Nephron (organoid): ENCODE data around the gene SCTR.

Experiments
- H3K27ac Mint-ChIP-seq, 3 experiments: 2 replicates each; pipeline ENCODE4 v1.8.0; 2020; ENCODE audit warnings: mixed read lengths in 3 of 3, mild to moderate bottlenecking in 2 of 3, moderate library complexity in 1 of 3
- H3K27me3 Mint-ChIP-seq: 2 replicates; pipeline ENCODE4 v1.8.0; 2021; ENCODE audit warnings: low read depth, mild to moderate bottlenecking, moderate library complexity, mixed read lengths
- H3K36me3 Mint-ChIP-seq: 2 replicates; pipeline ENCODE4 v1.8.0; 2020; ENCODE audit warnings: low read depth, mixed read lengths
- H3K4me1 Mint-ChIP-seq: 2 replicates; pipeline ENCODE4 v1.8.0; 2020; ENCODE audit warnings: mixed read lengths
- H3K4me3 Mint-ChIP-seq, 3 experiments: 2 replicates each; pipeline ENCODE4 v1.8.0; 2020; ENCODE audit warnings: mild to moderate bottlenecking in 3 of 3, mixed read lengths in 3 of 3, moderate library complexity in 2 of 3
- H3K9me3 Mint-ChIP-seq: 2 replicates; pipeline ENCODE4 v1.8.0; 2020; ENCODE audit warnings: mixed read lengths
- TF ChIP-seq, protein P1 (sequence below), 3 experiments: fragments of 200-600 bp; sonication (generic); IDR thresholded peaks; one replicate each; pipeline ENCODE4 v1.5.0; 2021; ENCODE audit warnings: antibody characterized with exemption in 3 of 3; ENCODE audit not compliant: unreplicated experiment in 3 of 3

The SCTR gene

DNA sequence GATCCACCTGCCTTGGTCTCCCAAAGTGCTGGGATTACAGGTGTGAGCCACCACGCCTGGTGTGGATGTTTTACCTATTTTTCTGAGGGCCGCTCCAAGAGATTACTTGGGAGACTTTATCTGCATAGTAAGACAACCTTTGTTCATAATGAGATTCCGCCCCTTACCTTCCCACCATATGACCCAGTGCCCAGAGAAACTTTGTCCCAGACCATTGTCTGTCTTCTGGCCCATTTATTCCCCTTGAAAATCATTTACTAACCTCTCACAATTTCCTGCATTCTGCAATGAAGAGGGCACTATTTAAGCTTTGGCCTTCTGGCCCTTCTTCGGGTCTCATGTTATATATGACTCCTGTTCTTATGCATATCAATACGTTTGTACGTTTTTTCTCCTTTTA is 106.4 kb downstream of the SCTR start:
- peak overlapping the region in 1 of 3 experiments; percentile 31 for H3K27ac Mint-ChIP-seq
- peaks cover 14% of the 10 kb centered on the region for H3K4me1 Mint-ChIP-seq
- peaks cover 7% of the 10 kb centered on the region for H3K36me3 Mint-ChIP-seq
- no peak overlapping the region for H3K4me3 Mint-ChIP-seq
- H3K9me3 Mint-ChIP-seq = peaks cover 19% of the 10 kb centered on the region
- peaks cover 4% of the 10 kb centered on the region for H3K27me3 Mint-ChIP-seq
- TF ChIP-seq, protein P1, sequence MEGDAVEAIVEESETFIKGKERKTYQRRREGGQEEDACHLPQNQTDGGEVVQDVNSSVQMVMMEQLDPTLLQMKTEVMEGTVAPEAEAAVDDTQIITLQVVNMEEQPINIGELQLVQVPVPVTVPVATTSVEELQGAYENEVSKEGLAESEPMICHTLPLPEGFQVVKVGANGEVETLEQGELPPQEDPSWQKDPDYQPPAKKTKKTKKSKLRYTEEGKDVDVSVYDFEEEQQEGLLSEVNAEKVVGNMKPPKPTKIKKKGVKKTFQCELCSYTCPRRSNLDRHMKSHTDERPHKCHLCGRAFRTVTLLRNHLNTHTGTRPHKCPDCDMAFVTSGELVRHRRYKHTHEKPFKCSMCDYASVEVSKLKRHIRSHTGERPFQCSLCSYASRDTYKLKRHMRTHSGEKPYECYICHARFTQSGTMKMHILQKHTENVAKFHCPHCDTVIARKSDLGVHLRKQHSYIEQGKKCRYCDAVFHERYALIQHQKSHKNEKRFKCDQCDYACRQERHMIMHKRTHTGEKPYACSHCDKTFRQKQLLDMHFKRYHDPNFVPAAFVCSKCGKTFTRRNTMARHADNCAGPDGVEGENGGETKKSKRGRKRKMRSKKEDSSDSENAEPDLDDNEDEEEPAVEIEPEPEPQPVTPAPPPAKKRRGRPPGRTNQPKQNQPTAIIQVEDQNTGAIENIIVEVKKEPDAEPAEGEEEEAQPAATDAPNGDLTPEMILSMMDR (IDR thresholded peaks at IDR 0.05; ENCODE audit: unreplicated experiment in 3 of 3) = no peak

DNA sequence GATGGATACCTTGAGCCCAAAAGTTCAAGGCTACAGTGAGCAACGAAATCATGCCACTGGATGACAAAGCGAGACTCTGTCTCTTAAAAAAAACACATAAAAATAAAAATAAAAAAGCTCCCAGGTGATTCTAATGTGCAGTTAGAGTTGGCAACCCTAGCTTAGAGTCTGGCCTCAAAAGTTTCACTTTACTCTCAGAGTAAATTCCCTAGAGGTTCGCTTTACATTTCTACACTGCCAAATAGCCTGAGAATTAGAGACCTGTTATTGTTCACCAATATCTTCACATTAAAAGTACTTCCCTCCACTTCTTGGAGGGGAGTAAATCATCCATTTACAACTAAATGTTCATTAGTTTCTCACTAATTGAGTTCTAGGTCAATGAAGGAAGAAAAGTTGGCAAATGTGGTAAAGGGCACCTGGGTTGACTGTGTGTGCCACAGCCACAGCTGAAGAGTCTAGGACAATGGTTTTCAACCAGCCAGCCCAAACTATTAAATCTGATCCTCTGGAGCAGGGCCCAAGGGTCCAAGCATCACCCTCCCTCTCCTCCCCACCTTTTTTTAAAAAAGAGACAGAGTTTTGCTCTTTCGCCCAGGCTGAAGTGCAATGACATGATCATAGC is 107.9 kb downstream of the SCTR start:
- H3K27ac Mint-ChIP-seq = no peak overlapping the region
- peaks cover 17% of the 10 kb centered on the region for H3K9me3 Mint-ChIP-seq
- peaks cover 8% of the 10 kb centered on the region for H3K4me1 Mint-ChIP-seq
- TF ChIP-seq, protein P1 (IDR thresholded peaks at IDR 0.05; ENCODE audit: unreplicated experiment in 3 of 3) = no peak
- no peaks in the 10 kb centered on the region for H3K27me3 Mint-ChIP-seq
- no peak overlapping the region for H3K4me3 Mint-ChIP-seq
- H3K36me3 Mint-ChIP-seq = no peaks in the 10 kb centered on the region

DNA sequence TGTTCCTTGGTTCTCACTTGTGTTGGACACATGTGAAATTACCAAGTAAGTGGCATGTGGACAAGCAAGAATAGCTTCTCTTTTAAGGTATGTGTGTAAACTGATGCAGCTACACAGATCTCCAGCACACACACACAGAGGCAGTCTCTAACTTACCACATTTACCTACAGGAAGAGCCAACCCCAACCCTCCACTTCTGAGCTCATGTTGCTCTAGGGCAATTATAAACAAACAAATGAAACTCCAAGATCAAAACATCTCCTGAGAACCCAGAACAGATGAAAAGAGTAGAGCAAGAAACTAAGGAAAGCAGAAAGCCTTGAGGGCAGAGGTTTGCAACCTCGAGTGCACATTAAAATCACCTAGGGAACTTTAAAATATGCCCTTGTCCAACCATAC is 108.7 kb downstream of the SCTR start:
- peaks cover 19% of the 10 kb centered on the region for H3K9me3 Mint-ChIP-seq
- no peaks in the 10 kb centered on the region for H3K27me3 Mint-ChIP-seq
- H3K4me1 Mint-ChIP-seq = peaks cover 8% of the 10 kb centered on the region
- H3K36me3 Mint-ChIP-seq = no peaks in the 10 kb centered on the region
- no peak overlapping the region for H3K4me3 Mint-ChIP-seq
- TF ChIP-seq, protein P1 (IDR thresholded peaks at IDR 0.05; ENCODE audit: unreplicated experiment in 3 of 3) = no peak
- no peak overlapping the region for H3K27ac Mint-ChIP-seq

DNA sequence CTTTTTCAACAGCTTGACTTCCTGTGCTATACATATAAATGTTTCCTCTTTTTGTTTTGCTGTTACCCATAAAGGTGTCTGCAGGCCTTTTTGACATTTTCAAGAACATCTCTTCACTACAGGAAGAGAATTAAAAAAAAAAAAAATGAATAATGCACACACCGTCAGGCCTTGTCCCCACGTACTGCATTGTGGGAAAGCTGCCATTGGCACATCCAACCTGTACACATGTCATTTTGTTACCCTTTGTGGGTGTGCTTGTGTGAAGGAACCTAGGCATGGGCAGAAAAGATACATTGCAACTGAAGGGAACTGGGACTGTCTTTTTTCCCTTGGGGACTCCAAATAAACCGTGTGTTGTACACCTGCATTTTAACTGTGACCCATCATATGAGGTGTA is 109.4 kb downstream of the SCTR start:
- Mint-ChIP-seq H3K4me1 (peaks cover 3% of the 10 kb centered on the region), H3K36me3 (no peaks in the 10 kb centered on the region), H3K27me3 (no peaks in the 10 kb centered on the region), H3K9me3 (peaks cover 20% of the 10 kb centered on the region), H3K4me3 (no peak overlapping the region), H3K27ac (no peak overlapping the region)
- TF ChIP-seq, protein P1 (IDR thresholded peaks at IDR 0.05; ENCODE audit: unreplicated experiment in 3 of 3) = no peak

DNA sequence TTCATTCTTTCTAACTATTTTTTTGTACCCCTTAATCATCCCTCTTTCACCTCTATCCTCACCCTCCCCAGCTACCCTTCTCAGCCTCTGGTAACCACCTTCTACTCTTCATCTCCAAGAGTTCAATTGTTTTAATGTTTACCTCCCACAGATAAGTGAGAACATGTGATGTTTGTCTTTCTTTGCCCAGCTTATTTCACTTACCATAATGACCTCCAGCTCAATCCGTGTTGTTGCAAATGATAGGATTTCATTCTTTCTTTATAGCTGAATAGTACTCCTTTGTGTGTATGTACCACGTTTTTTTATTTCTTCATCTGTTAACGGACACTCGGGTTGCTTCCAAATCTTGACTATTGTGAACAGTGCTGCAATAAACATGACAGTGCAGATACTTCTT is 114.8 kb downstream of the SCTR start:
- H3K27me3 Mint-ChIP-seq = peaks cover 5% of the 10 kb centered on the region
- H3K4me1 Mint-ChIP-seq = peaks cover 5% of the 10 kb centered on the region
- H3K36me3 Mint-ChIP-seq = no peaks in the 10 kb centered on the region
- no peak overlapping the region for H3K4me3 Mint-ChIP-seq
- H3K27ac Mint-ChIP-seq = no peak overlapping the region
- peaks cover 14% of the 10 kb centered on the region for H3K9me3 Mint-ChIP-seq
- TF ChIP-seq, protein P1 (IDR thresholded peaks at IDR 0.05; ENCODE audit: unreplicated experiment in 3 of 3) = no peak

DNA sequence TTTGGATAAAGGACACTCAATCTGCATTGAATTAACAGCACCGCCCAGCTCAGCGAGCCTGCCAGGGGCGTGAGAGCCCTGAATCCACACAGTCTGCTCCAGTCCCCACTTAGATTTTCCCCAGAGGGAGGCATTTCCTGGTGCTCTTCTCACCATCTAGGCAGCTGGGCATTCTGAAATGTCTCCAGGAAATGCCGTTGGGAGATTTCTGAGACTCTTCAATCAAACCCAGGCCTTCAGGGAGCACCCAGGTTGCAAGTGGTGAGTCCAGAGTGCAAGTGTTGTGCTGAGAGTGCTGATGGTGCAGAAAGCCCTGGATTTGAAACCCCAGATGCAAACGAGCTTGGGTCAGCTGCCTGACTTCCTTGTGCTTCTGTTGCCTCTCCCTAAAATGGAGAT is 116.1 kb downstream of the SCTR start:
- no peak overlapping the region for H3K4me3 Mint-ChIP-seq
- H3K27me3 Mint-ChIP-seq = peaks cover 5% of the 10 kb centered on the region
- peaks cover 8% of the 10 kb centered on the region for H3K9me3 Mint-ChIP-seq
- no peaks in the 10 kb centered on the region for H3K36me3 Mint-ChIP-seq
- peaks cover 5% of the 10 kb centered on the region for H3K4me1 Mint-ChIP-seq
- peak overlapping the region in 1 of 3 experiments; percentile 52 for H3K27ac Mint-ChIP-seq
- TF ChIP-seq, protein P1 (IDR thresholded peaks at IDR 0.05; ENCODE audit: unreplicated experiment in 3 of 3) = no peak
